DMS 273 (cell line): Measurements from ENCODE around the gene PIGBOS1.
"Not testable (repeated sequence)": the region's sequence is repeated elsewhere in the genome, so short reads cannot be mapped to it uniquely, and the experiment has no call there.

Experiments used
- DNase-seq: peaks from one replicate; lab custom pipeline; 2025; ENCODE audit not compliant: unreplicated experiment; lab: John Stamatoyannopoulos, UW

PIGBOS1 gene

GRCh38 chr15:55297315-55297714 lies 21.6 kb downstream of the PIGBOS1 start:
- no peak for DNase-seq

GRCh38 chr15:55290528-55291057 lies 28.3 kb downstream of the PIGBOS1 start:
- peak; percentile 86 for DNase-seq

GRCh38 chr15:55289746-55290527 lies 29.0 kb downstream of the PIGBOS1 start, which contains the start of gene RAB27A:
RAB27A (minus strand) TSS chr15:55289813; CDS start chr15:55234934, 54,879 bp downstream.
- peak; percentile 79 for DNase-seq

- peak; percentile 51 for DNase-seq
These were observed 29.7 kb downstream of the PIGBOS1 start for GRCh38 chr15:55289011-55289745.

GRCh38 chr15:55288006-55288717 lies 30.8 kb downstream of the PIGBOS1 start:
- DNase-seq, result no peak

- not testable (repeated sequence) for DNase-seq
These were observed 32.3 kb downstream of the PIGBOS1 start for GRCh38 chr15:55286442-55287189.

- DNase-seq, result no peak
These were observed 34.5 kb downstream of the PIGBOS1 start for GRCh38 chr15:55284426-55284825.

- no peak for DNase-seq
These were observed 35.4 kb downstream of the PIGBOS1 start for GRCh38 chr15:55283379-55284147.

GRCh38 chr15:55282284-55282833 lies 36.6 kb downstream of the PIGBOS1 start:
- DNase-seq, result no peak

- peak; percentile 2 for DNase-seq
These were observed 37.2 kb downstream of the PIGBOS1 start for GRCh38 chr15:55281517-55282228.

GRCh38 chr15:55280589-55280988 lies 38.3 kb downstream of the PIGBOS1 start:
- DNase-seq, result not testable (repeated sequence)

GRCh38 chr15:55279746-55280351 lies 39.1 kb downstream of the PIGBOS1 start:
- DNase-seq, result peak; percentile 53

GRCh38 chr15:55279100-55279745 lies 39.7 kb downstream of the PIGBOS1 start:
- no peak for DNase-seq

- no peak for DNase-seq
These were observed 41.2 kb downstream of the PIGBOS1 start for GRCh38 chr15:55277715-55278114.

GRCh38 chr15:55277116-55277564 lies 41.8 kb downstream of the PIGBOS1 start:
- no peak for DNase-seq

- DNase-seq, result no peak
These were observed 42.6 kb downstream of the PIGBOS1 start for GRCh38 chr15:55276324-55276723.

GRCh38 chr15:55270291-55270690 lies 48.6 kb downstream of the PIGBOS1 start:
- no peak for DNase-seq

- no peak for DNase-seq
These were observed 50.7 kb downstream of the PIGBOS1 start for GRCh38 chr15:55268176-55268695.
